GM12878 (cell line): ENCODE measurements around the gene TOM1L2. TPM values are rescaled to one million over a fixed set of nuclear protein-coding genes. Genes with fewer than 3 reads are reported as not detected.

Experiments used
- ATAC-seq: fragments of 200-7000 bp; cut with Tn5 transposase; 3 replicates; pipeline ENCODE4 v1.9.1; 2020; ENCODE audit warnings: mild to moderate bottlenecking, moderate library complexity
- BruUV-seq: library from RNA; stranded (reverse); fragments of 400-500 nt; replicated peaks from 2 replicates; lab custom pipeline; 2021; lab: Mats Ljungman, UMichigan
- CTCF ChIA-PET: fragments of 300-600 bp; sonication (Branson Sonifier 250); formaldehyde crosslinking; extraction: SDS; loops from one replicate; lab custom pipeline; 2021; ENCODE audit warnings: inconsistent platforms; lab: Yijun Ruan, JAX
- POLR2A ChIA-PET: fragments of 350-600 bp; formaldehyde crosslinking; extraction: SDS; loops from one replicate; lab custom pipeline; 2021; ENCODE audit warnings: inconsistent platforms; lab: Charles Lee
- RAD21 ChIA-PET: fragments of 300-600 bp; sonication (Branson Sonifier 250); formaldehyde crosslinking; loops from one replicate; lab custom pipeline; 2023; ENCODE audit warnings: antibody characterized with exemption; ENCODE audit not compliant: unreplicated experiment; lab: Charles Lee
- SMC1A ChIA-PET: fragments of 300-600 bp; sonication (Branson Sonifier 250); formaldehyde crosslinking; loops from one replicate; lab custom pipeline; 2023; ENCODE audit not compliant: unreplicated experiment, uncharacterized antibody; lab: Charles Lee
- DNase-seq: peaks from one replicate; pipeline ENCODE4 v3.0.0-alpha.2; 2011; ENCODE audit warnings: low read depth, low spot score
- FAIRE-seq: peaks from 3 replicates; lab custom pipeline; 2011; peaks lifted over from hg19 to GRCh38; lab: Jason Lieb, UNC
- H2AFZ ChIP-seq: 2 replicates; pipeline ENCODE4 v1.6.0; 2011; ENCODE audit warnings: low read depth, low read length, control low read depth; ENCODE audit not compliant: control insufficient read depth
- H3K27ac ChIP-seq: 2 replicates; pipeline ENCODE4 v1.5.1; 2011; ENCODE audit warnings: control low read depth; ENCODE audit not compliant: control insufficient read depth, insufficient read depth
- H3K27me3 ChIP-seq, 2 experiments: replicated peaks in 1 of 2; 2 replicates each; pipeline versions ENCODE4 v1.6.0 to v1.6.1; 2011; ENCODE audit warnings: low read length in 1 of 2; ENCODE audit not compliant: control insufficient read depth in 2 of 2, insufficient read depth in 2 of 2
- H3K36me3 ChIP-seq, 2 experiments: 2 replicates each; pipeline ENCODE4 v1.5.1; 2011; ENCODE audit warnings: low read length in 1 of 2; ENCODE audit not compliant: control insufficient read depth in 2 of 2, insufficient read depth in 2 of 2
- H3K4me1 ChIP-seq: 2 replicates; pipeline ENCODE4 v1.6.1; 2011; ENCODE audit warnings: mild to moderate bottlenecking, low read length, moderate library complexity, mixed read lengths; ENCODE audit not compliant: control insufficient read depth, insufficient read depth
- H3K4me2 ChIP-seq: 2 replicates; pipeline ENCODE4 v1.6.0; 2011; ENCODE audit warnings: control low read depth; ENCODE audit not compliant: control insufficient read depth, insufficient read depth
- H3K4me3 ChIP-seq: fragments of 200-600 bp; sonication (generic); 2 replicates; pipeline ENCODE4 v1.5.1; 2016
- H3K79me2 ChIP-seq: 2 replicates; pipeline ENCODE4 v1.6.0; 2011; ENCODE audit warnings: low read length; ENCODE audit not compliant: control insufficient read depth, insufficient read depth
- H3K9ac ChIP-seq: 2 replicates; pipeline ENCODE4 v1.8.0; 2011; ENCODE audit warnings: low read length, control low read depth, mixed read lengths; ENCODE audit not compliant: control insufficient read depth, insufficient read depth
- H3K9me3 ChIP-seq: replicated peaks from 3 replicates; pipeline ENCODE4 v1.5.1; 2011; ENCODE audit warnings: mild to moderate bottlenecking, low read length; ENCODE audit not compliant: control insufficient read depth, insufficient read depth
- H4K20me1 ChIP-seq: 2 replicates; pipeline ENCODE4 v1.6.0; 2011; ENCODE audit not compliant: control insufficient read depth, insufficient read depth
- ATF7 ChIP-seq: fragments of 450-650 bp; IDR thresholded peaks from 2 replicates; pipeline ENCODE4 v1.6.1; 2016; ENCODE audit warnings: low read depth, mild to moderate bottlenecking
- DPF2 ChIP-seq: fragments of 450-650 bp; IDR thresholded peaks from 2 replicates; pipeline ENCODE4 v1.6.1; 2017; ENCODE audit warnings: mild to moderate bottlenecking
- EP300 ChIP-seq, 2 experiments: fragments of 150-350 bp in 1 of 2; IDR thresholded peaks; 2 replicates each; pipeline ENCODE4 v1.6.1; 2011 to 2012; ENCODE audit warnings: low read depth in 2 of 2, low read length in 2 of 2, borderline replicate concordance in 1 of 2, improper control_type of control experiment in 1 of 2, inconsistent platforms in 1 of 2; ENCODE audit not compliant: control insufficient read depth in 1 of 2
- HCFC1 ChIP-seq: fragments of 150-350 bp; IDR thresholded peaks from 2 replicates; pipeline ENCODE4 v1.6.1; 2014; ENCODE audit warnings: low read length
- MEF2A ChIP-seq: IDR thresholded peaks from 2 replicates; pipeline ENCODE4 v1.6.1; 2011; ENCODE audit warnings: low read depth, mild to moderate bottlenecking, low read length, moderate library complexity; ENCODE audit not compliant: insufficient read depth
- MTA2 ChIP-seq: fragments of 450-650 bp; IDR thresholded peaks from 2 replicates; pipeline ENCODE4 v1.6.1; 2016; ENCODE audit warnings: low read depth, mild to moderate bottlenecking, moderate library complexity
- MYB ChIP-seq: fragments of 150-350 bp; IDR thresholded peaks from 2 replicates; pipeline ENCODE4 v1.6.1; 2014; ENCODE audit warnings: mild to moderate bottlenecking, low read depth, low read length, borderline replicate concordance
- NFYA ChIP-seq: IDR thresholded peaks from 2 replicates; pipeline ENCODE4 v1.6.1; 2011; ENCODE audit warnings: low read depth, mild to moderate bottlenecking, low read length, improper control_type of control experiment, borderline replicate concordance
- SMC3 ChIP-seq: IDR thresholded peaks from 2 replicates; pipeline ENCODE4 v1.6.1; 2011; ENCODE audit warnings: low read length, improper control_type of control experiment, borderline replicate concordance
- SREBF1 ChIP-seq: IDR thresholded peaks from 2 replicates; pipeline ENCODE4 v1.6.1; 2012; ENCODE audit warnings: mild to moderate bottlenecking, low read length
- SREBF2 ChIP-seq: IDR thresholded peaks from 2 replicates; pipeline ENCODE4 v1.6.1; 2012; ENCODE audit warnings: mild to moderate bottlenecking, low read length
- WRNIP1 ChIP-seq: IDR thresholded peaks from 2 replicates; pipeline ENCODE4 v1.6.1; 2011; ENCODE audit warnings: low read depth, low read length, improper control_type of control experiment, borderline replicate concordance
- YY1 ChIP-seq: IDR thresholded peaks from 2 replicates; pipeline ENCODE4 v1.6.1; 2011; ENCODE audit warnings: low read depth, mild to moderate bottlenecking, low read length
- ZSCAN29 ChIP-seq: fragments of 450-650 bp; IDR thresholded peaks from 2 replicates; pipeline ENCODE4 v1.6.1; 2017; ENCODE audit warnings: mild to moderate bottlenecking, moderate library complexity
- WGBS: methylation state at CpG from one replicate; pipeline ENCODE4 v1.1.6; 2016; ENCODE audit warnings: low lambda C conversion rate; ENCODE audit not compliant: insufficient replicate concordance, insufficient coverage; ENCODE audit errors: missing lambda C conversion rate; 5-methylcytosine and 5-hydroxymethylcytosine counted together
- in situ Hi-C: fragments of 300-500 bp; cut with MboI; formaldehyde crosslinking; loops from 9 replicates; pipeline ENCODE4 v1.14.3; 2018; ENCODE audit warnings: mixed read lengths
- intact Hi-C: fragments of 100-400 bp; cut with micrococcal nuclease; formaldehyde crosslinking; loops from one replicate; pipeline ENCODE4 v1.14.2; 2022; ENCODE audit not compliant: unreplicated experiment
- polyA plus RNA-seq, 11 experiments: library from polyadenylated mRNA; depleted of rRNA in 4 of 11; unstranded in 6 of 11; stranded (reverse) in 5 of 11; fragments of >200 nt; fragmentation: Nextera tagmentation in 4 of 11; fragmentation: Illumina TruSeq in 1 of 11; extraction: Ambion mirVana in 4 of 11; extraction: Trizol in 1 of 11; gene quantifications; 1 replicate in 1 of 11; 2 replicates in 10 of 11; pipeline versions ENCODE4 v1.2.1 to v1.2.3, GENCODE V29; 2011 to 2016; ENCODE audit warnings: inconsistent platforms in 2 of 11, missing spikeins in 2 of 11, low read depth in 1 of 11
- total RNA-seq, 4 experiments: library from RNA; depleted of rRNA in 3 of 4; stranded (reverse); fragments of >200 nt in 3 of 4; fragmentation: Illumina TruSeq in 1 of 4; extraction: Trizol in 1 of 4; gene quantifications; 2 replicates each; pipeline versions ENCODE4 v1.2.1 to v1.2.3, GENCODE V29; 2013 to 2021
- TF ChIP-seq, protein P1 (sequence below): fragments of 450-650 bp; formaldehyde crosslinking; IDR thresholded peaks from 2 replicates; pipeline ENCODE4 v1.4.0; 2020; ENCODE audit warnings: mild to moderate bottlenecking, moderate library complexity
- TF ChIP-seq, protein P2 (sequence below): IDR thresholded peaks from 2 replicates; pipeline ENCODE4 v1.6.1; 2012; ENCODE audit warnings: improper control_type of control experiment, low read depth, low read length; ENCODE audit not compliant: insufficient replicate concordance

TOM1L2 gene
- total and polyA plus RNA-seq, 10 of the 15 experiments (the other 5 are each of a cell fraction or from before 2014, with no cell fraction given) = 0.19 to 19.2 (median 8.1) TPM

DNA sequence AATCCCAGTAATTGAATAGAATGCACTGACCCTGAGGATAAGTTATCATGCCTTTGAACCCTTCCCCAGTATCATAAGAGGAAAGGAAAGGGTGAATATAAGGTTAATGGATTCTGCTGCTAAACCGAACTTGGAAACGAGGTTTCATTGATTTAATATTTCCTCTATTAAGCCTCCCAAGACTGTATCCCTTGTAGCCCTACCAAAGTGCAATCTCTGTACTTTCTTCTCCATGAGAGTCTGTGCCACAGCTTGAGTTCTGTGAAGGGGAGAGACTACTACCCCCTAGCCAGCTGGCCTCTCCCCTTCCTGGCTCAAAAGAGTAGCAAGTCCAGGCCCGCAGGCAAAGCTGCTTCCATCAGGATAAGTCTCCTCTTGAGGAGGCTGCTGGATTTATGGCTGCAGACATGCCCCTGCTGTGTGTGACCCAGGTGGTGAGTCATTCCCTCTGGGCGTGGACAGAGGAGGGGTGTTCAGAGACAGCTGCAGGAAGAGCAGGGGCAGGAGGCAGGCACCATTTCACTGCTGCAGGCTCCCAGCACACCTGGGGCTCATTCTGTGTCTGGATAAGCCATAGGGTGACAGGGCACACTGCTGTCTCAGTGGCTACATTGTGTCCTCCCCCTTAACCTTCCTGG lies 58.4 kb downstream of the TOM1L2 start:
- CTCF ChIA-PET = interaction anchor here (1.7 kb wide), 1 partner anchor 23 kb away, joined by 8 read pairs; no protein-coding TSS in a partner anchor
- no peak overlapping the region for H3K9ac ChIP-seq
- H3K4me1 ChIP-seq = peaks cover 1% of the 10 kb centered on the region
- no peak overlapping the region for H3K27ac ChIP-seq
- SMC1A ChIA-PET = no interaction called here
- FAIRE-seq = no peak
- H3K9me3 ChIP-seq = no peaks in the 10 kb centered on the region
- BruUV-seq = no TSS peak
- no peak for DNase-seq
- RAD21 ChIA-PET = interaction anchor here (1.5 kb wide), 1 partner anchor 120 kb away, joined by 3 read pairs; no protein-coding TSS in a partner anchor
- no peaks in the 10 kb centered on the region for H3K79me2 ChIP-seq
- H4K20me1 ChIP-seq = no peaks in the 10 kb centered on the region
- H3K4me3 ChIP-seq = no peak overlapping the region
- H3K4me2 ChIP-seq = 0 out of 2 replicates have a peak overlapping the region, but pooled peaks have one; percentile 3
- ATAC-seq = peak; percentile 76
- WGBS = 55% methylated on average over 4 of the region's 4 CpGs
- intact Hi-C loops = no loop called here
- in situ Hi-C loops = no loop called here
- H2AFZ ChIP-seq = no peak overlapping the region
- POLR2A ChIA-PET = no interaction called here
- no peaks in the 10 kb centered on the region for H3K36me3 ChIP-seq
- H3K27me3 ChIP-seq = no peaks in the 10 kb centered on the region
- TF ChIP-seq ATF7 (no peak), WRNIP1 (no peak), DPF2 (no peak), ZSCAN29 (no peak), MTA2 (no peak), EP300 (IDR thresholded peaks at IDR 0.05; ENCODE audit: borderline replicate concordance in 1 of 2, control insufficient read depth in 1 of 2, low read depth in 2 of 2, low read length in 2 of 2) (no peak), HCFC1 (no peak), SREBF2 (no peak), SMC3 (no peak), YY1 (no peak), SREBF1 (no peak), MEF2A (no peak), MYB (no peak), NFYA (no peak)
- TF ChIP-seq, protein P1, sequence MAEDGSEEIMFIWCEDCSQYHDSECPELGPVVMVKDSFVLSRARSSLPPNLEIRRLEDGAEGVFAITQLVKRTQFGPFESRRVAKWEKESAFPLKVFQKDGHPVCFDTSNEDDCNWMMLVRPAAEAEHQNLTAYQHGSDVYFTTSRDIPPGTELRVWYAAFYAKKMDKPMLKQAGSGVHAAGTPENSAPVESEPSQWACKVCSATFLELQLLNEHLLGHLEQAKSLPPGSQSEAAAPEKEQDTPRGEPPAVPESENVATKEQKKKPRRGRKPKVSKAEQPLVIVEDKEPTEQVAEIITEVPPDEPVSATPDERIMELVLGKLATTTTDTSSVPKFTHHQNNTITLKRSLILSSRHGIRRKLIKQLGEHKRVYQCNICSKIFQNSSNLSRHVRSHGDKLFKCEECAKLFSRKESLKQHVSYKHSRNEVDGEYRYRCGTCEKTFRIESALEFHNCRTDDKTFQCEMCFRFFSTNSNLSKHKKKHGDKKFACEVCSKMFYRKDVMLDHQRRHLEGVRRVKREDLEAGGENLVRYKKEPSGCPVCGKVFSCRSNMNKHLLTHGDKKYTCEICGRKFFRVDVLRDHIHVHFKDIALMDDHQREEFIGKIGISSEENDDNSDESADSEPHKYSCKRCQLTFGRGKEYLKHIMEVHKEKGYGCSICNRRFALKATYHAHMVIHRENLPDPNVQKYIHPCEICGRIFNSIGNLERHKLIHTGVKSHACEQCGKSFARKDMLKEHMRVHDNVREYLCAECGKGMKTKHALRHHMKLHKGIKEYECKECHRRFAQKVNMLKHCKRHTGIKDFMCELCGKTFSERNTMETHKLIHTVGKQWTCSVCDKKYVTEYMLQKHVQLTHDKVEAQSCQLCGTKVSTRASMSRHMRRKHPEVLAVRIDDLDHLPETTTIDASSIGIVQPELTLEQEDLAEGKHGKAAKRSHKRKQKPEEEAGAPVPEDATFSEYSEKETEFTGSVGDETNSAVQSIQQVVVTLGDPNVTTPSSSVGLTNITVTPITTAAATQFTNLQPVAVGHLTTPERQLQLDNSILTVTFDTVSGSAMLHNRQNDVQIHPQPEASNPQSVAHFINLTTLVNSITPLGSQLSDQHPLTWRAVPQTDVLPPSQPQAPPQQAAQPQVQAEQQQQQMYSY (CRISPR knock-in tag) = no peak
- TF ChIP-seq, protein P2, sequence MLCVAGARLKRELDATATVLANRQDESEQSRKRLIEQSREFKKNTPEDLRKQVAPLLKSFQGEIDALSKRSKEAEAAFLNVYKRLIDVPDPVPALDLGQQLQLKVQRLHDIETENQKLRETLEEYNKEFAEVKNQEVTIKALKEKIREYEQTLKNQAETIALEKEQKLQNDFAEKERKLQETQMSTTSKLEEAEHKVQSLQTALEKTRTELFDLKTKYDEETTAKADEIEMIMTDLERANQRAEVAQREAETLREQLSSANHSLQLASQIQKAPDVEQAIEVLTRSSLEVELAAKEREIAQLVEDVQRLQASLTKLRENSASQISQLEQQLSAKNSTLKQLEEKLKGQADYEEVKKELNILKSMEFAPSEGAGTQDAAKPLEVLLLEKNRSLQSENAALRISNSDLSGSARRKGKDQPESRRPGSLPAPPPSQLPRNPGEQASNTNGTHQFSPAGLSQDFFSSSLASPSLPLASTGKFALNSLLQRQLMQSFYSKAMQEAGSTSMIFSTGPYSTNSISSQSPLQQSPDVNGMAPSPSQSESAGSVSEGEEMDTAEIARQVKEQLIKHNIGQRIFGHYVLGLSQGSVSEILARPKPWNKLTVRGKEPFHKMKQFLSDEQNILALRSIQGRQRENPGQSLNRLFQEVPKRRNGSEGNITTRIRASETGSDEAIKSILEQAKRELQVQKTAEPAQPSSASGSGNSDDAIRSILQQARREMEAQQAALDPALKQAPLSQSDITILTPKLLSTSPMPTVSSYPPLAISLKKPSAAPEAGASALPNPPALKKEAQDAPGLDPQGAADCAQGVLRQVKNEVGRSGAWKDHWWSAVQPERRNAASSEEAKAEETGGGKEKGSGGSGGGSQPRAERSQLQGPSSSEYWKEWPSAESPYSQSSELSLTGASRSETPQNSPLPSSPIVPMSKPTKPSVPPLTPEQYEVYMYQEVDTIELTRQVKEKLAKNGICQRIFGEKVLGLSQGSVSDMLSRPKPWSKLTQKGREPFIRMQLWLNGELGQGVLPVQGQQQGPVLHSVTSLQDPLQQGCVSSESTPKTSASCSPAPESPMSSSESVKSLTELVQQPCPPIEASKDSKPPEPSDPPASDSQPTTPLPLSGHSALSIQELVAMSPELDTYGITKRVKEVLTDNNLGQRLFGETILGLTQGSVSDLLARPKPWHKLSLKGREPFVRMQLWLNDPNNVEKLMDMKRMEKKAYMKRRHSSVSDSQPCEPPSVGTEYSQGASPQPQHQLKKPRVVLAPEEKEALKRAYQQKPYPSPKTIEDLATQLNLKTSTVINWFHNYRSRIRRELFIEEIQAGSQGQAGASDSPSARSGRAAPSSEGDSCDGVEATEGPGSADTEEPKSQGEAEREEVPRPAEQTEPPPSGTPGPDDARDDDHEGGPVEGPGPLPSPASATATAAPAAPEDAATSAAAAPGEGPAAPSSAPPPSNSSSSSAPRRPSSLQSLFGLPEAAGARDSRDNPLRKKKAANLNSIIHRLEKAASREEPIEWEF = no peak
